ENCODE measurements around the gene HNRNPA2B1. TPM values are rescaled to one million over a fixed set of nuclear protein-coding genes. Genes with fewer than 3 reads are reported as not detected.

The HNRNPA2B1 gene
- total RNA-seq, 1 experiment from 2014 or later, result 1,137 TPM

DNA sequence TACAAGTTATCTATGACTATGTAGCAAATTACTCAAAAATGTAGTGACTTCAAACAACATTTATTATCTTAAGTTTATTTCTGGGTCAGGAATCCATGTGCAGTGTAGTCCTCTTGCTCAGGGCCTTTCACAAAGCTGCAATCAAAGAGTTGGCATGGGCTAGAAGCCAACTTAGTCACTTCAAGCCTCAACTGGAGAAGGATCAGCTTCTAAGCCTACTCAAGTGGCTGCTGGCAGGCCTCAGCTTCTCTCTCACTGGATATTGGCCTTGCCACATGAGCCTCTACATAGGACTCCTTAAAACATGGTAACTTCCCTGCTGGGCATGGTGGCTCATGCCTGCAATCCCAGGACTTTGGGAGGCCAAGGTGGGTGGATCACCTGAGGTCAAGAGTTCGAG, 53.5 kb downstream of the HNRNPA2B1 start:
- peaks cover 12 to 17% of the 10 kb centered on the region in 2 experiments for H3K9me3 Mint-ChIP-seq

More for the DNA sequence above, 53.5 kb downstream of the HNRNPA2B1 start:
- Histone ChIP-seq H3K14ac (ENCODE audit: insufficient read depth, low read length) (no peak overlapping the region), H4K8ac (replicated peaks; ENCODE audit: insufficient read length, low read depth, low read length) (no peak overlapping the region), H2BK20ac (ENCODE audit: low read depth, low read length, poor library complexity, severe bottlenecking) (no peak overlapping the region), H3K9ac (ENCODE audit: extremely low read depth, insufficient read length, low read length) (no peak overlapping the region), H3T11ph (ENCODE audit: low read length) (no peak overlapping the region), H4K5ac (ENCODE audit: insufficient read length, low read depth, low read length) (no peak overlapping the region), H3K4me1 (ENCODE audit: insufficient read depth, low read length) (no peaks in the 10 kb centered on the region; the same call in 1 of the 2 replicates), H2BK5ac (ENCODE audit: insufficient read length, low read length) (no peak overlapping the region), H3K27me3 (ENCODE audit: insufficient read depth, low read length) (no peaks in the 10 kb centered on the region), H3K79me2 (ENCODE audit: insufficient read depth, low read length) (no peaks in the 10 kb centered on the region), H2BK15ac (ENCODE audit: low read depth, low read length) (no peak overlapping the region), H3K4ac (ENCODE audit: low read depth, low read length) (no peak overlapping the region), H2AFZ (ENCODE audit: low read length) (no peak overlapping the region), H3K23ac (ENCODE audit: insufficient read length, low read depth, low read length) (no peak overlapping the region), H4K20me1 (ENCODE audit: control insufficient read depth, insufficient read depth, insufficient read length) (no peaks in the 10 kb centered on the region), H2AK5ac (ENCODE audit: insufficient read length, low read length) (no peak overlapping the region), H3K79me1 (ENCODE audit: insufficient read depth, low read depth, low read length, poor library complexity, severe bottlenecking) (no peaks in the 10 kb centered on the region), H3K23me2 (ENCODE audit: insufficient read length, low read depth, low read length, poor library complexity, severe bottlenecking) (peaks cover 2% of the 10 kb centered on the region), H3K56ac (ENCODE audit: insufficient read length, low read depth, low read length) (no peak overlapping the region), H3K9me3 (ENCODE audit: control insufficient read depth, low read depth, low read length) (no peaks in the 10 kb centered on the region), H4K91ac (ENCODE audit: insufficient read length, low read depth, low read length) (no peak overlapping the region), H3K27ac (ENCODE audit: insufficient read length, low read depth, low read length) (no peak overlapping the region), H2BK12ac (ENCODE audit: insufficient read length, low read depth, low read length) (no peak overlapping the region), H3K18ac (ENCODE audit: insufficient read length, low read depth, low read length) (no peak overlapping the region), H3K4me2 (ENCODE audit: insufficient read depth, insufficient read length, low read length) (no peak overlapping the region), H2BK120ac (ENCODE audit: low read depth, low read length, poor library complexity, severe bottlenecking) (no peak overlapping the region)
- WGBS (ENCODE audit: extremely low coverage, insufficient read length, low lambda C conversion rate), result no CpG with 5 or more reads among the region's 1 CpG
- peaks cover 10% of the 10 kb centered on the region for H3K27me3 Mint-ChIP-seq (ENCODE audit: low read depth)
- H3K4me1 Mint-ChIP-seq, result peaks cover 18 to 23% of the 10 kb centered on the region in 2 experiments
- no peak overlapping the region for H3K27ac Mint-ChIP-seq
- no peak overlapping the region for H3K4me3 Mint-ChIP-seq
- TF ChIP-seq, protein P1, sequence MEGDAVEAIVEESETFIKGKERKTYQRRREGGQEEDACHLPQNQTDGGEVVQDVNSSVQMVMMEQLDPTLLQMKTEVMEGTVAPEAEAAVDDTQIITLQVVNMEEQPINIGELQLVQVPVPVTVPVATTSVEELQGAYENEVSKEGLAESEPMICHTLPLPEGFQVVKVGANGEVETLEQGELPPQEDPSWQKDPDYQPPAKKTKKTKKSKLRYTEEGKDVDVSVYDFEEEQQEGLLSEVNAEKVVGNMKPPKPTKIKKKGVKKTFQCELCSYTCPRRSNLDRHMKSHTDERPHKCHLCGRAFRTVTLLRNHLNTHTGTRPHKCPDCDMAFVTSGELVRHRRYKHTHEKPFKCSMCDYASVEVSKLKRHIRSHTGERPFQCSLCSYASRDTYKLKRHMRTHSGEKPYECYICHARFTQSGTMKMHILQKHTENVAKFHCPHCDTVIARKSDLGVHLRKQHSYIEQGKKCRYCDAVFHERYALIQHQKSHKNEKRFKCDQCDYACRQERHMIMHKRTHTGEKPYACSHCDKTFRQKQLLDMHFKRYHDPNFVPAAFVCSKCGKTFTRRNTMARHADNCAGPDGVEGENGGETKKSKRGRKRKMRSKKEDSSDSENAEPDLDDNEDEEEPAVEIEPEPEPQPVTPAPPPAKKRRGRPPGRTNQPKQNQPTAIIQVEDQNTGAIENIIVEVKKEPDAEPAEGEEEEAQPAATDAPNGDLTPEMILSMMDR (conservative IDR thresholded peaks at IDR 0.05), result no peak
- no peak for DNase-seq
- H3K36me3 Mint-ChIP-seq (ENCODE audit: insufficient read depth in 1 of 3, low read depth in 3 of 3), result peaks cover 7 to 14% (median 9%) of the 10 kb centered on the region in 3 experiments; a peak in 6 of 7 replicates
